Brain microvascular endothelial cell (primary cell): Measurements from ENCODE around the gene IPO11.

Experiments
- DNase-seq: peaks from one replicate; pipeline ENCODE4 v3.0.0-alpha.2; 2020
- H3K27ac ChIP-seq: fragments of 250-450 bp; sonication (Bioruptor Pico); 2 replicates; pipeline ENCODE4 v1.5.1; 2020; ENCODE audit warnings: mild to moderate bottlenecking, moderate library complexity
- H3K27me3 ChIP-seq: fragments of 250-450 bp; sonication (Bioruptor Pico); replicated peaks from 2 replicates; pipeline ENCODE4 v1.5.1; 2020; ENCODE audit warnings: mild to moderate bottlenecking
- H3K36me3 ChIP-seq: fragments of 250-450 bp; sonication (Bioruptor Pico); replicated peaks from 2 replicates; pipeline ENCODE4 v1.5.1; 2020; ENCODE audit warnings: mild to moderate bottlenecking
- H3K4me3 ChIP-seq: 2 replicates; pipeline ENCODE4 v1.5.1; 2011; ENCODE audit warnings: low read depth, mild to moderate bottlenecking, control low read depth, low read length, moderate library complexity
- in situ Hi-C: cut with HindIII; loops from 2 replicates; pipeline ENCODE4 v1.10.0; 2017; ENCODE audit warnings: low sequenced_read_pairs, low pct_ligation_motif_present
- TF ChIP-seq, protein P1 (sequence below): IDR thresholded peaks from 2 replicates; pipeline ENCODE4 v1.5.1; 2011; ENCODE audit warnings: low read depth, mild to moderate bottlenecking, moderate library complexity, low read length, control low read depth, inconsistent platforms; ENCODE audit errors: missing control alignments

Gene IPO11

DNA sequence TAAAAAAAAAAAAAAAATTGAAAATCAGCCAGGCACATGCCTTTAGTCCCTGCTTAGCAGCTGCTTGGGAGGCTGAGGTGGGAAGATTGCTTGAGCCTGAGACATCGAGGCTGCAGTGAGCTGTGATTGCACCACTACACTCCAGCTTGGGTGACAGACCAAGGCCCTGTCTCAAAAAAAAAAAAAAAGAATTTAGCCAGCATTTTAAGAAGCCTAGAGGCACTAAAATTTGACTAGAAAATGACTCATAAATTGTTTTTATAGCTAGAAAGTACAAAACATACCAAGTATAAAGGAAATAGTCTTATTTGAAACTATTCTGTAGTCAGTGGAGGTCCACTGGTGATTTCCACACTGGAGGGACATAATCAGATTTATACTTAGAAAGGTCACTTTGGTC, 183.5 kb downstream of the IPO11 start:
- H3K27me3 ChIP-seq = no peaks in the 10 kb centered on the region
- no peak for DNase-seq
- H3K27ac ChIP-seq = no peak overlapping the region
- no peaks in the 10 kb centered on the region for H3K36me3 ChIP-seq
- in situ Hi-C loops = no loop called here
- TF ChIP-seq, protein P1, sequence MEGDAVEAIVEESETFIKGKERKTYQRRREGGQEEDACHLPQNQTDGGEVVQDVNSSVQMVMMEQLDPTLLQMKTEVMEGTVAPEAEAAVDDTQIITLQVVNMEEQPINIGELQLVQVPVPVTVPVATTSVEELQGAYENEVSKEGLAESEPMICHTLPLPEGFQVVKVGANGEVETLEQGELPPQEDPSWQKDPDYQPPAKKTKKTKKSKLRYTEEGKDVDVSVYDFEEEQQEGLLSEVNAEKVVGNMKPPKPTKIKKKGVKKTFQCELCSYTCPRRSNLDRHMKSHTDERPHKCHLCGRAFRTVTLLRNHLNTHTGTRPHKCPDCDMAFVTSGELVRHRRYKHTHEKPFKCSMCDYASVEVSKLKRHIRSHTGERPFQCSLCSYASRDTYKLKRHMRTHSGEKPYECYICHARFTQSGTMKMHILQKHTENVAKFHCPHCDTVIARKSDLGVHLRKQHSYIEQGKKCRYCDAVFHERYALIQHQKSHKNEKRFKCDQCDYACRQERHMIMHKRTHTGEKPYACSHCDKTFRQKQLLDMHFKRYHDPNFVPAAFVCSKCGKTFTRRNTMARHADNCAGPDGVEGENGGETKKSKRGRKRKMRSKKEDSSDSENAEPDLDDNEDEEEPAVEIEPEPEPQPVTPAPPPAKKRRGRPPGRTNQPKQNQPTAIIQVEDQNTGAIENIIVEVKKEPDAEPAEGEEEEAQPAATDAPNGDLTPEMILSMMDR = no peak
- no peak overlapping the region for H3K4me3 ChIP-seq

DNA sequence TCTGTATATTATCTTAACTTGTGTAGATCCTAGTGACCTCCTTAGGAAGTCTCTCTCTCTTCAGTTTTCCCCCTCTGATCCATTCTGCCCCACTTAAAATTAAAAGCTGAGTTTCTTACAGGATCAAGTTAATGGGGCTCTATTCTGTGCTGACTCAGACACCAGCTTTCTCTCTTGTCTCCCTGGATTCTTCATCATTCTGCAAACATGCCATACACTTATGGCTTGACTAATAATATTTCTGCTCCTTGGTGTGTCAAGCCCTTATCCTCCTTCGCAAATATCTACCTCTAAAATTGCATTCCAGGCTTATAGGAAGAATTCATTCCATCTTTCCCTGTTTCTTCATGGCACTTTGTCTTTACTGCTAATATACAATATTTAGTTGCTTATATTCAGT, 184.1 kb downstream of the IPO11 start:
- Histone ChIP-seq H3K27ac (no peak overlapping the region), H3K4me3 (no peak overlapping the region), H3K27me3 (no peaks in the 10 kb centered on the region), H3K36me3 (no peaks in the 10 kb centered on the region)
- TF ChIP-seq, protein P1 = no peak
- DNase-seq = no peak
- in situ Hi-C loops = no loop called here

- DNase-seq = no peak
- Histone ChIP-seq H3K4me3 (no peak overlapping the region), H3K27ac (no peak overlapping the region), H3K27me3 (no peaks in the 10 kb centered on the region), H3K36me3 (no peaks in the 10 kb centered on the region)
- TF ChIP-seq, protein P1 = no peak
- in situ Hi-C loops = no loop called here
Measured at GRCh38 chr5:62597314-62597713, 184.8 kb downstream of the IPO11 start.

DNA sequence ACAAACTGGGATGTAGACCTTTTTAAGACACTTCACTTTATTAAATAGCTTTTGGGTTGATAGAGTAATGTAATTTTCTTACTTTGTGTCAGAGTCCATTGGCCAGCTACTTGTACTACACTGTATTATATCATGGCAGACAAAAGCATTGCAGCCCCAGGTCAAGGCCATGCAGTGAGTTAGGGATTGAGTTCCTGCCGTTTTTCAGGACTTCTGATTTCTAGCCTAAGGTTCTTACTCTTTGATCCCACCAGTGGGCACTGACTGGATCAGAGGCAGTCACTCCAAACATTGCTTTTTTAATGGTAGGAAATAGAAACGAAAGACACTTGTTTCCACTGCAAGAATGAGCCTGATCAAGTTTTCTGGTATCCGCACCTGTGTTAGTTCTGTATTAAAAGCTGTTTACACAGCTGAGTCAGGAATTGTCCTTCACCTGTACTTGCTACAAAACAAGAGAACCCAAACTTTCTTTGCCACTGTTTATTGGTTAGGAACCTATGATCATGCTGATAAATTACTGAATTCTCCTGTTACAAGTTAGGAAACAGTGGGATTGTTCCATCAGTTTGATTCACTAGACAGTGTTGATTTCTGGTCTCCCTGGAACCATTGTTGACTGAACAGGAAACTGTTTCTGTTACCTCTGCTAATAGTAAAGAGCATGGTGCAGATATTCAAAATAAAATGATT, 188.1 kb downstream of the IPO11 start:
- TF ChIP-seq, protein P1 = no peak
- Histone ChIP-seq H3K27ac (no peak overlapping the region), H3K4me3 (no peak overlapping the region), H3K36me3 (no peaks in the 10 kb centered on the region), H3K27me3 (no peaks in the 10 kb centered on the region)
- in situ Hi-C loops = no loop called here
- no peak for DNase-seq

GRCh38 chr5:62603934-62604333, 191.4 kb downstream of the IPO11 start:
- in situ Hi-C loops = no loop called here
- TF ChIP-seq, protein P1 = no peak
- no peak overlapping the region for H3K27ac ChIP-seq
- DNase-seq = no peak
- no peaks in the 10 kb centered on the region for H3K27me3 ChIP-seq
- H3K36me3 ChIP-seq = no peaks in the 10 kb centered on the region
- no peak overlapping the region for H3K4me3 ChIP-seq

GRCh38 chr5:62605638-62606037, 193.1 kb downstream of the IPO11 start:
- no peak for DNase-seq
- Histone ChIP-seq H3K4me3 (no peak overlapping the region), H3K36me3 (no peaks in the 10 kb centered on the region), H3K27me3 (no peaks in the 10 kb centered on the region), H3K27ac (no peak overlapping the region)
- TF ChIP-seq, protein P1 = no peak
- in situ Hi-C loops = no loop called here
